Activated CD8-positive, alpha-beta memory T cell treated with anti-CD3 and anti-CD28 coated beads, Interleukin-2, amount 50 U/mL, for 48 hours (primary cell): ENCODE data around the gene LRRC15.

Experiments
- DNase-seq: peaks from one replicate; pipeline ENCODE4 v3.0.0-alpha.2; 2020

LRRC15 gene

GRCh38 chr3:194357681-194358080 is 11.9 kb downstream of the LRRC15 start:
- no peak for DNase-seq

- no peak for DNase-seq
These were observed 14.2 kb downstream of the LRRC15 start for GRCh38 chr3:194355379-194355778.

GRCh38 chr3:194354315-194354714 is 15.2 kb downstream of the LRRC15 start:
- DNase-seq: no peak

GRCh38 chr3:194352667-194353246 is 16.8 kb downstream of the LRRC15 start:
- no peak for DNase-seq

- DNase-seq: no peak
These were observed 17.5 kb downstream of the LRRC15 start for GRCh38 chr3:194351952-194352536.

DNA sequence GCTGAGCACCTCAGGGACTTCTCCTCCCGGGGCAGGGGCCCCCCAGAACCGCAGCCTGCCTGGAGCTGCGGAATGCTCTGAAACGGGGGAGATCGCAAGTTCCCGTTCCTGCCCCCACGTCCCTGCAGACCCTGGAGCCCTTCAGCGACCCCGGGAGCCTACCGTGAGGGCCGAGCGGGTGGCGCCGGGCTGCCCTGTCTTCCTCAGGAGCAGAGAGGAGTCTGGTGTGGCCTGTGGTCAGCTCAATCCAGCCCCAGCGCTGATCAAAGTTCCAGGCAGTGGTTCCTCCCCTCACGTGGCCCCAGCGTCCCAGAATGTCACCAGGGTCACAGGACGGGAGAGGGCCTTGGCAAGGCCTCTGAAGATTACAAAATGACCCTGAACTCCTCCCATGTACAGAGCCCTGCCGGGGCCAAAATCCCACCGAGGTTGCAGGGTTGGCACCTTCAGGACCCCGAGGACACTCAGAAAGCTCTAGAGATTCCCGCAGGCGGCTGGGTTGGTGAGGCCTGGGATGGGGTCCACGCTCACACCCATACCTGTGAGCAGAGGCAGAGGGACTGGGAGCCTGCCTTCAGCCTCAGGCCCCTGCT is 18.4 kb downstream of the LRRC15 start, which contains the start of gene CPN2:
TSS of gene CPN2 (minus strand) at position 249 of the 593 bp plus-strand sequence. CDS start 8,626 bp downstream, outside the sequence.
- DNase-seq: no peak

- DNase-seq: no peak
These were observed 18.8 kb downstream of the LRRC15 start for GRCh38 chr3:194350726-194351071.

DNA sequence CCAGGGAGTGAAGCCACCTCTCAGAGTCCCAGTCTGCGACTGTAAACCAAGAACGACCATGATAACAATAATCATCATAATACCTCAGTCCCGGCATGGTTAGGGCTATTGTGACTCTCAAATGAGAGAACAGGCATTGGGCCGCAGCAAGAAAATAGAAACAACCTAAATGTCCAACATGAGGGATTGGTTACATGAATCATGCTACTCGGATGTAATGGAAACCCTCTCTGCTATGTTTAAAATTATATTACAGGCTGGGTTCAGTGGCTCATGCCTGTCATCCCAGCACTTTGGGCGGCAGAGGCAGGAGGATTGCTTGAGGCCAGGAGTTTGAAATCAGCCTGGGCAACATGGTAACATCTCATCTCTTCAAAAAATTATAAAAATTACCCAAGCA is 21.2 kb downstream of the LRRC15 start:
- DNase-seq: no peak

GRCh38 chr3:194346621-194347020 is 22.9 kb downstream of the LRRC15 start:
- DNase-seq: no peak

- DNase-seq: no peak
These were observed 23.5 kb downstream of the LRRC15 start for GRCh38 chr3:194346035-194346434.

DNA sequence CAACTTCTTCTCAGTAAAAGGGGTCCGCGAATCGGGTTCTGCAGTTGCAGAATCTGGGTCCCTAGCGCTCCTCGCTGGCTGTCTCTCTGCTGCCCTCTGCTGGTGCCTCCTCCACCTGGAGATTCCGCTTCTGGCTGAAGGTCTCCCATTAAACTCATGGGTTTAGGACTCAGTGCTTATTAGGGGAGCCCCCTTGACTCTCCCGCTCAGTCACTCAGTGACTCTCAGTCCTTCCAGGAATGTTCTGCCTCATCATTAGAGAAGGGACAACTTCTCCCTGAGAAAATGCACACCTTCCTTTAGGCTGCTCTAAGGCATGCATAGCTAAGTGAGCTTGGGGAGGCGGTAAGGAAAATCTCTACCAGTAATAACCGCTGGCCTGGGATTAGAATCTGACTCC is 25.5 kb downstream of the LRRC15 start:
- peak; percentile 93 for DNase-seq

GRCh38 chr3:194343561-194343893 is 26.0 kb downstream of the LRRC15 start:
- no peak for DNase-seq

DNA sequence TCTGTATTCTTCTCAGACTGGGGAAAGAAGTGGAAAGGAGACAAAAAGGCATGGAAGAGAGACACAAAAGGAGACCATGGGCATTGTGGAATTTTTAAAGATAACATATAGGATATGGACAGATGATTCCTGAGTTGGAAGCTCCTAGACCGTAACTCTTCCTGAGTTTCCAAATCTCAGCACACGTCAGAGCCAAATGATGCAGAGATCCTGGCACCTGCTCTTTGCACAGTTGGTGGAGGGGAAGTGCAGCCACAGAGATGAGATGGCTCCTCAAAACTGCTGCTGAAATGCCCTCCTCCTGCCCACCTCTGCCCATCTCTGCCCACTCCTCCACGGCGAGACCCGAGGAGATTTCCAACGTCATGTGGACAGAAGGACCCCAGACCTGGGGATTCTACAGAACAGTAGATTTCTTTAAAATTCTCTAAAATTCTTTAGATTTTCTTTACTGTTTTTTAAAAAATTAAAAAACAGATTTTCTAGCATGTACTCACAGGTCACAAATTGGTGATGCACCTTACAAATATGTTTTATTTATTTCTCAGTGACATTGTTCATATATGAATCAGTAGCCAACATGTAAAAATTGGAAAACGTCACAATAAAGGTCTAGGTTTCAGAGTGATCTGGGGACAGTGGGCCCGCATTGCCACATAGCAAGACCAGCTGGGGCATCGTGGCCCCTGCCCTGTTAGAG is 26.5 kb downstream of the LRRC15 start:
- DNase-seq: no peak

DNA sequence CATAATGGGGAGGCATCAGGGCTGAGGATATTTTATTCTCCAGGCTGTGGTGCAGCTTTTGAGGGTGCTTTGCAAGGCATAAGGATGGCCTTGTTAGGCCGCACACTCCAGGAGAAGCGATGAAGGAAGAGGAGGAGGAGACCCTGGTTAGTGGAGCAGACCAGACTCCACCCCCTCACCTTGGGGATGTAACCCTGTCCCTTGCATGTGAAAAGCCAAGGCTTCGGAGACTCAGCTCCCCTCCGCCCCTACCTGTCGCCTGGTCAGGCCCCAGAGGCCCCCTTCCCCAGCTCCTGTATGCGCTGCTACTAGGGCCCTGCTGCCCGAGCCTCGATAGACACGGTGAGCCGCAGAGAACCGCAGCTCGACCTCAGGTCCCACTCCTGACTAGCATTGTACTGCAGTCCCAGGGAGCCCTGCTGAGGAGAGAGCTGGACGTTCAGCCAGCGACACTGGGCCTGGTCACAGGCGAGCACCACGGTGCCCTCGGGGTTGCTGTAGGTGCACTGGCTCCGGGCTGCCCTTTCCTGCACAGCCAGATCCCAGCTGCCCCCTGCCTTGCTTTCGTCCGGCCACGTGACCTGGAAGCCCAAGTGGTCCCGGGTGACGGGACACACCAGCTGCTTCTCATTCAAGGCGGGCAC is 28.7 kb downstream of the LRRC15 start:
- no peak for DNase-seq

DNA sequence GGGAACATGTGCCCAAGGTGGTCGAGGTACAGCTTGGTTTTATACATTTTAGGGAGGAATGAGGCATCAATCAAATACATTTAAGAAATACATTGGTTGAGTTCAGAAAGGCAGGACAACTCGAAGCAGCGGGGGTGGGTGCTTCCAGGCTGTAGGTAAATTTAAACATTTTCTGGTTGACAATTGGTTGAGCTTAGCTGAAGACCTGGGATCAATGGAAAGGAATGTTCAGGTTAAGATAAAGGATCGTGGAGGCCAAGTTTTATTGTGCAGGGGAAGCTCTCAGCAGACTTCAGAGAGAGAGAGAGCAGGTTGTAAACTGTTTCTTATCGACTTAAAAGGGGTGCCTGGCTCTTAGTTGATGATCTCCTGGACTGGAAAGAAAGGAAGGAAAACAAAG is 29.7 kb downstream of the LRRC15 start:
- no peak for DNase-seq

GRCh38 chr3:194339356-194339755 is 30.2 kb downstream of the LRRC15 start:
- DNase-seq: no peak

- DNase-seq: no peak
These were observed 31.4 kb downstream of the LRRC15 start for GRCh38 chr3:194337965-194338753.

DNA sequence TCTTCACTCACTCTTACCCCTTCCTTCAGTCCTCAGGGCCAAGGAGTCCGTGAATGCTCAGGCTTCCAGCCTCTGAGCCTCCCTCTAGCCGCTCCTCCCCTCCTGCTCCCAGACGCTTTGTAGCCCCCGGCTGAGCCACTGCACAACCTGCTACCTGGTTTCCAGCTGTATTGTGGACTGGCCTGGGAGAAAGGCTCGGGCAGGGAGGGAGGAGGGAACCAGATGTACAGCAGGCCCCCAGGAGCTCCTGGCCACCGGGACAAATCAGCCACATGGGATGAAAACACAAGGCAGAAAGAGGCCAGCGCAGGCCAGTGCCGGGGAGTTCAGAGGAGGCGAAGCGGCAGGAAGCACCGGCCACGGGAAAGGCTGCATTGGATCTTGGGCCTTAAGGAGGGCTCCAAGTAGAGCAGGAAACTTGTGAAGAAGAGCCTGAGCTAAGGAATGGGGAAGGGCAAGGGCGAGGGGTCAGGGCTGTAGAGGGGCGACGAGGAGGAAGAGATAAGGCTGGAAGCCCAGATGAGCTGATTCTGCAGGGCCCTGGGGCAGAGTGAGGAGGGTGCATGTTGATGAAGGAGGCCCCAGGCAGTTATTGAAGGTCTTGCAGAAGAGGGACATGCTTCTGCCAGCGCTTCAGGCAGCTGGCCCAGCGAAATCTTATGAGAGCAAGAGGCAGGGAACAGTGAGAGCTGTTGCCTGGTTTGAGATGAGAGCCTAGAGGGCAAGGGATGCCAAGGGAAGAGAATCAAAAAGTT is 32.8 kb downstream of the LRRC15 start:
- DNase-seq: no peak

DNA sequence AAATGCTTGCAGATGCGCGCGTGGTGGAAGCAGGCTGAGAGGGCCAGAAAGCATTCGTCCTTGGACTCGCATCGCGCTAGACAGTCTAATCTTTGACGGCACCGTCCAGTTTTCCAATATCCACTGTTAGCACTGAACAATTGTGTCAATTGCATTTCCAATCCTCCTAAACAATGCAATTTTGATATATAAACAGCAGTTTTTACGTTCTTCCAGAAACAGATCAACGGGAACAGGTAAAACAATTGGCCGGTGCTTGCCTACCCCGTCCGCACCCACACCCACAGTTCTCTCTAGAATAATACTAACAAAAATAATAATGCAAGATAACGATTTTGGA is 35.6 kb downstream of the LRRC15 start:
- DNase-seq: no peak

DNA sequence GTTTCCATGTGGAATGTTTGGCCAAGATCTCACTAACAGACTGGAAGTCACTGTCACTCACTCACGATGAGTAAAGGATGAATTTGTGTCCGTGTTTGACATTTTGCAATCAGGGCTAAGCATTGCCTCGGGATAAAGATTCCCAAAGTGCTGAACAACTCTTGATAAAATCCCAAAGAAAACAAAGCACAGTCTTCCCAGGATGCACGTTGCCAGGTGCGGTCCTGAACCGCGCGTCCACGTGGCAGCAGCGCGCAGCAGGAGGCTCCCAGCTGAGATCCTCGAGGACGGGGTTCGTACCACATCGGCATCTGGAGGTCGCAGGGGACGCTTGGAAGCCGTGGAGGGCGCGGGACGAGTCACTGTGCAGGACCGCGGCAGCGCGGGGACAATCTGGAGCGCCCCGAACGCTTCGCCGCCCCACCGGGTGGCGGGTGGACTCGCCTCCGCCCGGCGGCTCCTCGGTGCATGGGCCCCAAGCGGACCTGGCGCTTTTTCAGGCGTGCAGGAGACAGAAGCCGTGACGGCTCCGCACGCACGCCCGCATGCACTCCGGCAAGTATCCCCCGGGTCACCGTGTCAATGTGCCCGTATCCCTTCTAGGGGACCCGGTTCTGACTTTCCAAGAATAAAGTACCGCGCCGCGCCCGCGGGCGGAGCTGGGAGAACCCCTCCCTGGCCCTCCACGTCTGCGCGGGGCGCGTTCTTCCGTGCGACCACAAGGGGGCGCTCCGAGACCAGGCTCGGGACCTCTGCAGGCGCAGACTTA is 36.1 kb downstream of the LRRC15 start:
- DNase-seq: peak; percentile 99

GRCh38 chr3:194332858-194333211 is 36.7 kb downstream of the LRRC15 start:
- no peak for DNase-seq

DNA sequence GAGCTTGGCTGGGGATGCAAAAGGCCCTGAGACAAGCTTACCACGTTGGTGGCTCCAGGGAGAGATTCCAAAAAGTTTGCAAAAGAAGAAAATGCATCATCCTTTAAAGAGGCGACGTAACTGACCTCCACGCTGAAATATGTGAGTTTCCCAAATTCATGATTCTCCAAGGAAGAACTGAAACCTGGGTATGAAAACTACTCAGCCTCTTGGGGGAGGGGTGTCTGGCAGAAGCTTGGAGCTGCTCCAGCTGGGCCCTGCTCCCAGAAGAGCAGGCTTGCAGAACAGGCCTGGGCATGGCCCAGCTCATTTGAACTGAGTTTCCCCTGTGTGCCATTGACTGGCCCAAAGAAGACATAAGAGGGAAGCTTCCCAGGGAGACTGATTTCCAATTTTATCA is 39.0 kb downstream of the LRRC15 start:
- no peak for DNase-seq
